ENCODE measurements around the gene DEPP1.
"Not testable (repeated sequence)": the region's sequence is repeated elsewhere in the genome, so short reads cannot be mapped to it uniquely, and the experiment has no call there.

DEPP1 gene

DNA sequence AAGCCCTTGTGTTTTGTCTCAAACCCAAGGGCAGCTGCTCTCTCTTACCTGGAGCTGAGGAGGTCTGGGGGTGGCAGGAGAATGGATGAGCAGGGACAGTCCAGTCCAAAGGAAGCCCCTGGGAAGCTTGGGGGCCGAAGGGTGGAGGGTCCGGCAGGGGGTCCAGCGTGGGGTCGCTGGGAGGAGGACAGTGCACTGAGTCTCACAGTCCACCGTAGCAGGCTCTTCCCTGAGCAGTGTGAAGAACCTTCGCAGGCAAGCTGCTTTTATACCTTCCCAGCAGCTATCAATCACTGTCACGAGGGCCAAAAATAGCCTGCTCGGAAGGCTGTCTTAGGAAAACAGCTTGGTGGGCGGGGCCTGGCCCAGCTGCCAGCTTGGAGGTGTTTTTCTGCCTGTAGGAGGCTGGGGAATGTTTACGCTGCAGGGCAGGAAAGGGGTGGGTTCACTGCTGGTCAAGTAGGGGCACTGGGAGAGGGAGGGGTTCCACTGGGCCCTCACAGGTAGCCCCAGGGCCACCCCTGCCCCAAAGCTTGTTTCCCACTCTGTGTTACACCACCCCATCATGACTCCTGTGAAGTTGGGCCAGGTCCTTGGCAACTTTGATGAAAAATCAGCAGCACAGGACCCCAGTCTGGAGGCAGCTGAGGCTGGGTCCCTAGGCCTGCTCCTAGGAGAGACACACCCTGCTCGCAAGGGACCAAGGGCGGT lies at the start of gene DEPP1:
Gene DEPP1, minus strand, starts transcription at position 240 of the 711 bp plus-strand sequence. CDS start 779 bp downstream, outside the sequence.
- peak; percentile 89 for DNase-seq

DNA sequence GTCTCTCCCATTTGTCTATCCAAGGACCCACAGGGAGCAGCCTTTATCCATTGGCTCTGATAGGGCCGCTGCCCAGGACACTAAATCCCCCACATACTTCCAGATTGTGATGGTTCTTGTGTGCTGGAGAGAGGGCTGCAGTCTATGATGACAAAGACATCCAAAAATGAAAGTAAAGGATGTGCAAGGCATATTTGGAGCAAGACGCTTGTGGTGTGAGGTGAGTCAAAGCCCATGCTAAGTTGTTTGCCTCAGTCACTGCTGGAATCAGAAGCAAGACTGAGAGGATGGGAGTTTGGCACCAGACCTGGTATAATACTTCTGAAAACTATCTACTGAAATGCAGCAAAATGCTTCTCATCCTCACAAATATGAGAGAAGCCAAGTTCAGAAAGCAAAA lies 44.8 kb upstream of the DEPP1 start:
- no peak for DNase-seq

DNA sequence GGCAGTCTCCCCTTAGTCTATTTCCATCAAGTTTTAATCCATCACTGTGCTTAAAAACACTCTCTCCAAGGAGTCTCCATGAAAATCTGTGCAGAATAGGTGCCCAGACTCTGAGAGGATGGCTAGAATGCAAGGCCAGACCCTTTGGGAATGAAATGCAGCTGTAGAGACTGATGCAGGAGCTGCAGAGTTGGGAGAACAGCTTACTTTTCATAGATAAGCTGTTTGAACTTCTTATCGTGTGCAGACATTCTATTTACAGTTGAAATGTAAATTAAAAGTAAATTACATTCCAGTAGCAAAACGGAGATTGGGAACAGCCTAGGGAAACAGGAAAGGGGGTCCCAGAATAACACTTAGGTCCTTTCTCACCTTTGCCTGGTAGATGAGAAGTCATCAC lies 37.0 kb upstream of the DEPP1 start:
- no peak for DNase-seq

DNA sequence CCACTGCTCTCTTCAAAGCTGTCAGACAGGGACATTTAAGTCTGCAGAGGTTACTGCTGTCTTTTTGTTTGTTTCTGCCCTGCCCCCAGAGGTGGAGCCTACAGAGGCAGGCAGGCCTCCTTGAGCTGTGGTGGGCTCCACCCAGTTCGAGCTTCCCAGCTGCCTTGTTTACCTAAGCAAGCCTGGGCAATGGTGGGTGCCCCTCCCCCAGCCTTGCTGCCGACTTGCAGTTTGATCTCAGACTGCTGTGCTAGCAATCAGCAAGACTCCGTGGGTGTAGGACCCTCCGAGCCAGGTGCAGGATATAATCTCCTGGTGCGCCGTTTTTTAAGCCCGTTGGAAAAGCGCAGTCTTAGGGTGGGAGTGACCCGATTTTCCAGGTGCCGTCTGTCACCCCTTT lies 35.9 kb upstream of the DEPP1 start:
- DNase-seq: not testable (repeated sequence)

GRCh38 chr10:45008524-45009161 lies 30.0 kb upstream of the DEPP1 start:
- peak; percentile 57 for DNase-seq

DNA sequence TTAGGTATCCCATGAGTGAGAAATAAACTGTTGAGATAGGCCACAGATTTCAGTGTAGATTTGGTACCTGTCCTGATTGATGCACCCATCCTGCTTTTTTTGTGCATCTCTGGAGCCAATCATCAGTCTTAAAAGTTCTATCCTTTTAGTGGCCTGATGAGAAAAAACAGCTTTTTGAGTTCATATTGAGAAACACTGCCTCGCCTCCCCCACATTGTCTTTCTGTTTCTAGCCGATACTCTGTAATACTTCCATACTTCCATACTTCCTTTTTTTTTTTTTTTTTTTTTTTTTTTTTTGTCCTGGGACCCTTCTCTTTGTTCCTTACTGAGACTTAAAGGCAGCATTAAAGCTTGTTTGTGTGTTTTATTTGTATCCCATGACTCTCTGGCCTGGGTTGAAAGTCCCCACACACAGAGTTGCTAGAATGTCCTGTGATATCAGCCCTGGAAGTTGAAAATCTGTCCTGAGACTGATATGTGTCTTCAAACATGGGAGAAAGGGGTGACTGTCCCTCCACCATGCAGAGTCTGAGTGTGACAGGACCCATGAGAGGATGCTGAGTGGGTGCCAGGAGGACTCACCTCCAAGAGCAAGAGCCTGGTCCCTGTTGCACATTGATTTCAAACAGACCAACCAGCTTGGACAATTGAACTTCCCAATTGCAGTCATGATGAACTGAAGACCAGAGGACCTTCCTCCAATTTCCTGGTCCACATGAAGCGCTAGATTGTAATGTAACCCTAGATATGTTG lies 27.8 kb upstream of the DEPP1 start:
- DNase-seq: no peak

GRCh38 chr10:45005284-45005683 lies 26.7 kb upstream of the DEPP1 start:
- DNase-seq: no peak

DNA sequence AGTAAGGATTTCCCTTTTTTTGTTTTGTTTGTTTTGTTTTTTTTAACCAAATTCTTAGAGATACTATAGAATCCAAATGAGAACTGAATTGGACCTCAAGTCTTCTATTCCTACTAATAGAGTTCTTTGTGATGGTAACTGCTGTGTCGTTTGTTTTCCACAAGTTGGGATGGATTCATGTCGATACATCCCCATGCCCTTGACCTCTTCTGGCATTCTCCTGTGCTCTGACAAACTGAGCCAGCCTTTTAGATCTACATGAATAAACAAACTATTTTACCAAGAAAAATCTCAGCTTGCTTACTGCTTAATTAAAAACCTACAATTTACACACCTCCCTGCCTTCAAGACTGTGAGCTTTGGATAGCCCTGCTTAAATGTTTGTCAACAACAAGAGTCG lies 26.1 kb upstream of the DEPP1 start:
- no peak for DNase-seq

GRCh38 chr10:45003432-45004000 lies 24.9 kb upstream of the DEPP1 start:
- no peak for DNase-seq

DNA sequence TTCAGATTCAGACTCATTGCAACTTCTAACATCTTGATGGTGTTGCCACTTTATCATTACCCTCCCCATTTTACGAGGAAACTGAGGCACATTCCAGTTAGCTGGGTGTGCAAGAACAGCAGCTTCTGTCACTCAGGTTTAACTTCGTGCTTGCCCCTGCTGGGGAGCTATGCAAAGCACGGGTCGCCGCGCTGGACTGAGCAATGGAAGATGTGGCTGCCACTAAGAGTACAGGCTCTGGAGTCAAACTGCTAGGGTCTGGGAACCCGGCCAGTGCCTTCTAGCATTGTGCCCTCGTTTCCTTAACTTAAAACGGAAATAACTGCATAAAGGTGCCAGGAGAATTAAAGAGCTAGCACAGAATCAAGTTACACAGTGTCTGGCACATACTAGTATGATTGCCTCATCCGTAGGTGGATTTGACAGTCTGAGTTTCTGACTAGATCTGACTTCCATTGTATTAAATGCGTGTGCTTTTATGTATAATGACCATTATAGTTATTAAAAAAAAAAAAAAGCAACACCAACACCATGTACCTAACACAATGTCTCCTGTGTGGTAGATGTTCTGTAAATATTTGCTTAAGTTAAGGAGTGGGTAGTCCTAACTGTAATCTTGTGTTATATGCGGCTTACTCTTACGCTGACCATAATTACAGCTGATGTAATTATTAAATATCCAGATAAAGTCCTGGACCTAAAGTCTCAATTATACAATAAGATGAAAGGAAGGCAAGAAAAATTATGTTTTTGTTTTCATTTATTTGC lies 23.0 kb upstream of the DEPP1 start:
- DNase-seq: peak; percentile 81

GRCh38 chr10:45000752-45001380 lies 22.3 kb upstream of the DEPP1 start, which contains the start of gene ZNF22:
ZNF22 (plus strand) TSS chr10:45000923; CDS start chr10:45003369, 2,446 bp downstream.
- peak; percentile 90 for DNase-seq

GRCh38 chr10:45000138-45000751 lies 21.6 kb upstream of the DEPP1 start:
- peak; percentile 78 for DNase-seq

GRCh38 chr10:44998146-44998631 lies 19.6 kb upstream of the DEPP1 start:
- no peak for DNase-seq

DNA sequence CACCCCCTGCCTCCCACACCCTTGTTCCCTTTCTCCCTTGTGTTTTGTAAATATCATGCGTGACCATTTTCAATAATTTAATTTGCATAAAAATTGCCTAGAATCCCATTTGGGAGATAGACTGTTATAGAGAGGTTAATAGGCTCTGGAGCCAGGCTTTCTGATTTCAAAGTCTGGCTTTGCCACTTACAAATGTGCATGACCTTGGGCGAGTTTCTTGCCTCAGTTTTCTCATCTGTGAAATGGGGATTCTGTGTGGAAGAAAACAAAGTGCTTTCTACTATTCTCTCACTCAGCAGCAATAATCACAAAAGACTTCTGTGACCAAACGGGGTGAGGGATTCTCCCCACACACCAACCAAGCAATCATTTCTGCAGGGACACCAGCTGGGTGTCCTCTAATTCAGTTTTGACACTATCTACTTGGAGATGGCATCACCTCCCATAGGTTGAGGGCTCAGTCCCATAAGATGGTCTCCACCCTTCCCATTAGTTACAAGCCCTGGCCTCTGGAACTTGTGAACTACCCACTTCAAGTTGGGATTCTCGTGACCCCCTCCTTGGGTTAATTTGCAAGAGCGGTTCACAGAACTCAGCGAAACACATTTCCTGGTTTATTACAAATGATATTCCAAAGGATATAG lies 18.6 kb upstream of the DEPP1 start:
- no peak for DNase-seq

DNA sequence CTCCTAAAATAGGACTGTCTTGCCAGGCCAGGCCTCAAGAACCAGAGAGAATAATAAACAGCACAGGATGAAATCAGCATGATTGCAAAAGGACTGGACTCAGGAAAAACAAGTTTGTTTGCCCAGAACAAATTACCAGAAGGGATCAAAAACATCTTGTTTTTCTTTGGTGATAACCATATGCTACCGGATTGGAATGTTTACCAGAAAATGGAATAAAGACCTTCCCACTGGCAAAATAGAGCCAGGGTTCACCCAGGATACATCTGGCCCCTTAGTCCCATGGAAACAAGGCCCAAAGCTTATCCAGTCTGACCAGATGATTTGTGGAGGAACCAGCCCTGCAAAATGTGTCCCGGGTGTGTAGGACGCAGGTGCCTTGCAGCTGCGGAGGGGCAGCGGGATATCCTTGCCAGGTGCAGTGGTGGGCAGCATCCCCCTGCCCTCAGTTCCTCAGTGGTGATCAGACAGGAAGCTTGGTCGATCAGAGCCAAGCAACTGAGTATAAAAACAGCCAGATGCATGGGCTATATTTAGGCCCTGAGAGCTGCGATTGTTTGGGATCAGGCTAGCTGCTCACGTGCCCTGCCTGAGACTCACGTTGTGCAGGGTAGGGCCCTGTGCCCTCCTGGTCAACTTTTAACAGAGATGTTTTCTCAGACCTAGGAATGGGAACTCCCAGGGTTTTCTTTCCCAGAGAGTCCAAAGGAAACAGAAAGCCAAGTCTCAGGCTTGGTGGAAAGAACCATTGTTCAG lies 17.5 kb upstream of the DEPP1 start:
- peak; percentile 68 for DNase-seq

DNA sequence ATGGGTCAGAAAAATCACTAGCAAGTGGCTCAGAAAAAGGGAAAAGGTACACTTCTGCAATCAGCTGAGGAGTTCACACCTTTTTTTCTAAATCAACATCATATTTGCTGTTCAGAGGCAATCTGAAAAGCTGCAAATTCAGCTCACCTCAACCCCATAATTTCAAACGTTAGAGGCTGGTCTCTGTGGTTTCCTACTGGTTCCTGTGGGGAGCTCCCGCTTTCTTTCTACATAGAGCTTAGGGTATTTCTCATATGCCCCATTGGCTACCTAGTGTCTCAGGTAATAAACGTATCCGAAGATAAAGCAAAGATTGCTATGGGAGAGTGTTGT lies 16.9 kb upstream of the DEPP1 start:
- DNase-seq: no peak

GRCh38 chr10:44994752-44995530 lies 16.3 kb upstream of the DEPP1 start:
- DNase-seq: no peak

DNA sequence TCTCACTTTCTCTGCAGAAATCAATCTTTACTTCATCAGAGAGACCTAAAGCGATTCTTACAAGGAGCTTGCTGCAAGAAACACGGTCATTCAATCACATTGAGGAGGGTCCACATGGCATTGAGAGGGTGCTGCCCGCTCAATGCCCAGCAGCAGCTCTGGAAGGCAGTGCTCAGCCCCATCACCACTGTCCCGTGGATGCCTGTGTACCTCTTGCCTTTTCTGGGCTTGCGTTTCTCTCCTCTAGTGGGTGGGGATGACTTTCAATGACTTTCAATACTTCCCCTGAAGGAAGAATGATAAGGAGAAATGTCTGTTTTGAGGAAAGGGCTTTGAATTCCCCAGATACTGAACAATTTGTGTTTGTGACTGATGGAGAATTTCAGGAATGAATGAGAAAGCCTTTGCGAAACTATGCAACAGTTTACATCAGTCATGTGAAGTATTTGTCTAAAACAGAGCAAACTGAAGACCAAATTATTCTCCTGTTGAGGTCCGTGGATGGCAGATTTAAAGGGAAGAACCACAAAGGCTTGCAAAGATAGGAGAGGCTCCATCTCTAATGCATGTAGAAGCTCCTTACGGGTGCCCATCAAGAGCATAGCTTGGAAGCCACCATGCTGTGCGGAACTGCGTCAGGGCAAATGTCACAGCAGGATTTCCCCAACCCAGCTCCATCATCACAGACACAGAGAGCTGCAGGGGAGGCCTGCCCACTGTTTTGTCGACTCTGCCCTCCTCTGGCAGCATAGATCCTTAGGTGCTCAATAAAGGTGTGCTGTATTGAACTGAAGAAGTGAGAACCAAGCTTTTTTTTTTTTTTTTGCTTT lies 15.5 kb upstream of the DEPP1 start:
- no peak for DNase-seq

Measured in right hindlimb (tissue), 1 donor.